GM12874 (cell line): ENCODE measurements around the gene FBL.

ENCODE experiments used
- CTCF ChIP-seq: IDR thresholded peaks from 2 replicates; pipeline ENCODE4 v1.5.1; 2011; ENCODE audit warnings: low read depth, mild to moderate bottlenecking, control low read depth, low read length, moderate library complexity; ENCODE audit not compliant: insufficient read depth

Gene FBL

DNA sequence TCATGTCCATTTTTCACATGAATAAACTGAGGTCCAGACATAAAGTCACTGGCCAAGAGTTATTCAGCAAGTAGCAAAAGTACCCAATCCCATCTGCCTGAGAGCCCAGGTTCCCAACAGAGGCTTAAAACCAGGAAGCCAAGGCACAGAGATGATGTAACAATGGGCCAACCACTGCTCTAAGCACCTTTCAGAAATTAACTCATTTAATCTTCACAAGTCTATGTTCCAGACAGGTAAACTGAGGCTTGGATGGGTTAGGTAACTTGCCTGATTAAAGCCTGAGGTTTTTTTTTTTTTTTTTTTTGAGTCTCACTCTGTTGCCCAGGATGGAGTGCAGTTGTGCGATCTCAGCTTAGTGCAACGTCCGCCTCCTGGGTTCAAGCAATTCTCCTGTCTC, 8.2 kb downstream of the FBL start:
- no peak for TF ChIP-seq CTCF

- no peak for TF ChIP-seq CTCF
These were observed 11.8 kb downstream of the FBL start for GRCh38 chr19:39834287-39834841.

DNA sequence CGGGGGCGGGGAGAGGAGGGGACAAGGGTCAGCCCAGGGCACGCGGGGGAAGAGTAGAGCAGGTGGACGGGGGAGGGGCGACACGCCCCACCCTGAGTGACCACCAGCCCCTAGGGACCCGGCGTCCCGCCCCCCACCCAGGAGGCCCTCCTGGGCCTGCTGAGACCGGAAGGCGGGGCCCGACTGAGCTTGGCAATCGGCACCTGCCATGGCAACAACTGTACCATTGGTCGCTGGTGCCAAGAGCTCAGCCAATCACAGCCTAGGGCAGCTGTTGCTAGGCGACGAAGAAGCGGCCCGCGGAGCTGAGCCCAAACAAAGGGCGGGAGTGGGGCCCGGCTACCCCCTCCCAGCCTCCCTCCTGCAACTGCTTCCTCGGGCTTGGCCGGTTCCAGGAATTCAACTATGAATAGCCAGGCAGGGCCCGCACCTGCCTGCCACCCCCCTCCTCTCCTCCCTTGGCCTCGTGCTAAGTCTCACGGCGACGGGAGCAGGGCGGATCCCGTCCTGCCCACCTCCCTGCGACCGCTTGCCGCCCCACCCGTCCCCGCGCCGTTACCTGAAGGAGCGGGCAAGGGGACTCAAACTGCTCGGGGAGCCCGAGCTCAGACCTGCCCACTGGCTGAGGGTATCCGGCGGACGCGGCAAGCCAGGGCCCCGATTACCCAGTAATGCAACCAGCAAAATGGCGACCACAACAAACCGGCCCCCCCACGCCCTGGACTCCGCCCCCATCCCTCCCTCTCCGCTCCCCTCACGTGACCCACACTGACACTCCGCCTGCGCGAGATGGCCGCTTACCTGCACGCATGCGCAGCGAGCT, 12.5 kb downstream of the FBL start, which contains the start of gene DYRK1B:
Gene DYRK1B (minus strand): TSS at position 699 of the 823 bp plus-strand sequence. CDS start 2,295 bp downstream, outside the sequence.
- no peak for TF ChIP-seq CTCF

DNA sequence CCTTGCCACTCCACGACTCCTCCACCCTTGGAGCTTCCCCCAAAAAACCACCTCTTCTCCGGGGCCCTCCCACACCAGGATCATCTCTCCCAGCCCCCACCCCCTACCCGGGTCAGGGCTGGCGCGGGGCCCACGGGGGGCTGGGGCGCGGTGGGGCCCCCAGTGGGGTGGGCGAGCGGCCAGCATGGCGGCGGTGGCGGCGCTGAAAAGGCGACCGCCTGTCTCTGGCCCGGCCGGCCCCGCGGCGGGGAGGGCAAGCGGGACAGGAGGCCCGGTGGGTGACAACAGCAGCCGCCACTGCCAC, 13.1 kb downstream of the FBL start:
- no peak for TF ChIP-seq CTCF

- no peak for TF ChIP-seq CTCF
These were observed 13.7 kb downstream of the FBL start for GRCh38 chr19:39832341-39833083.

GRCh38 chr19:39831679-39832078, 14.5 kb downstream of the FBL start:
- TF ChIP-seq CTCF = no peak

DNA sequence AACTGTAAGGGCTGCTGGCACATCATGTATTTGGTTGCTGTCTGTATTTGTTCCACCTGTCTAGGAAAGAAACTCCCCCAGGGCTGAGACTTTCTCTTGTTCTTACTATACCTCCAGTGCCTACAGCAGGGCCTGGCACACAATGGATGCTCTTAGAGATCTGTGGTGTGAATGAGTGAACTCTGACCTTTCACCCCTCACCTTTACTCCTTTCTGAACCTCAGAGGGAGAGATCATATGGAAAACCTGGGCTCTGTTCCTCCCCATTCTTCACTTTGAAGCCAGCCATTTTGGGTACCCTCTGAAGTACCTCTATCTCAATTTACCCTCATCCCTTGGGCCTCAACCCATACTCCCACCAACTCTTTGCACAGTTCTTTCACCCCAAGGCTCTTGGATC, 15.3 kb downstream of the FBL start:
- TF ChIP-seq CTCF = no peak
